K562 (cell line): ENCODE data around the gene BACE2.

Experiments used
- XRCC4 ChIP-seq: IDR thresholded peaks from one replicate; pipeline ENCODE4 v1.6.1; 2011; ENCODE audit not compliant: insufficient read depth, insufficient read length; ENCODE audit errors: extremely low read depth
- ZNF354B ChIP-seq: fragments of 250-450 bp; sonication (Bioruptor Pico); IDR thresholded peaks from 2 replicates; pipeline ENCODE4 v1.4.0; 2020

DNA sequence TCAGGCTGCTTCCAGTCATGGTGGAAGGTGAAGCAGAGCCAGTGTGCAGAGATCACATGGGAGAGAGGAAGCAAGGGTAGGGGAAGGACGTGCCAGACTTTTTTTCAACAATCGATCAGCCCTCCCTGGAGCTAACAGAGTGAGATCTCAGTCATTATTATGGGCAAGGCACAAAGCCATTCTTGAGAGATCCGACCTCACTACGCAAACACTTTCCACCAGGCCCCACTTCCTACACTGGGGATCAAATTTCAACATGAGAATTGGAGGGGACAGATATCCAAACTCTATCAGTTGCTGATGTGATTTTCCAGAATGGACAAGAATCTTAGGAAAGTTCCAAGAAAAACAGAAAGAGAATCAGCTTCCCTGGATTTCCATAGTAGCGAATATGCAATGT lies 60.5 kb downstream of the BACE2 start:
- TF ChIP-seq XRCC4 (no peak), ZNF354B (no peak)
